K562 (cell line): ENCODE data around the gene CCNC. TPM values are rescaled to one million over a fixed set of nuclear protein-coding genes. Genes with fewer than 3 reads are reported as not detected.

Source experiments
- ARHGAP35 ChIP-seq: fragments of 450-650 bp; IDR thresholded peaks from 2 replicates; pipeline ENCODE4 v1.6.1; 2018; ENCODE audit not compliant: partially characterized antibody
- CHAMP1 ChIP-seq: fragments of 450-650 bp; IDR thresholded peaks from 2 replicates; pipeline ENCODE4 v1.6.1; 2016; ENCODE audit warnings: mild to moderate bottlenecking
- CSDE1 ChIP-seq, 2 experiments: fragments of 450-650 bp; IDR thresholded peaks; 2 replicates each; pipeline ENCODE4 v1.6.1; 2016; ENCODE audit warnings: mild to moderate bottlenecking in 1 of 2
- MAZ ChIP-seq, 2 experiments: fragments of 450-650 bp in 1 of 2; sonication (generic) in 1 of 2; formaldehyde crosslinking; IDR thresholded peaks in 1 of 2; conservative IDR thresholded peaks in 1 of 2; 2 replicates each; pipeline versions ENCODE4 v1.4.0 to v1.5.0; 2020; ENCODE audit warnings: mild to moderate bottlenecking in 1 of 2, missing genetic modification reagents in 1 of 2
- MCM5 ChIP-seq: fragments of 450-650 bp; IDR thresholded peaks from 2 replicates; pipeline ENCODE4 v1.6.1; 2016; ENCODE audit warnings: low read depth
- POLR2AphosphoS5 ChIP-seq: IDR thresholded peaks from 2 replicates; pipeline ENCODE4 v1.6.1; 2011; ENCODE audit warnings: mild to moderate bottlenecking, low read depth, low read length, moderate library complexity; ENCODE audit not compliant: control insufficient read depth, insufficient read depth
- RBM25 ChIP-seq: fragments of 200-400 bp; formaldehyde crosslinking; IDR thresholded peaks from 2 replicates; pipeline ENCODE4 v1.6.1; 2018; ENCODE audit warnings: low read length, low read depth, moderate library complexity; ENCODE audit not compliant: severe bottlenecking
- RERE ChIP-seq: sonication (generic); formaldehyde crosslinking; IDR thresholded peaks from 2 replicates; pipeline ENCODE4 v1.8.0; 2023; ENCODE audit warnings: missing genetic modification reagents, mild to moderate bottlenecking, borderline replicate concordance
- TFAP4 ChIP-seq: sonication (generic); formaldehyde crosslinking; IDR thresholded peaks from 2 replicates; pipeline ENCODE4 v1.8.0; 2022; ENCODE audit warnings: missing genetic modification reagents, mild to moderate bottlenecking, moderate library complexity, borderline replicate concordance
- THAP7 ChIP-seq: fragments of 250-450 bp; sonication (Bioruptor Pico); IDR thresholded peaks from 2 replicates; pipeline ENCODE4 v1.5.0; 2021
- THRA ChIP-seq: fragments of 450-650 bp; IDR thresholded peaks from 2 replicates; pipeline ENCODE4 v1.6.1; 2017; ENCODE audit warnings: mild to moderate bottlenecking, moderate library complexity
- ZFP1 ChIP-seq: fragments of 450-650 bp; formaldehyde crosslinking; IDR thresholded peaks from 2 replicates; pipeline ENCODE4 v1.4.0; 2020; ENCODE audit warnings: mild to moderate bottlenecking, mixed read lengths
- ZNF133 ChIP-seq: fragments of 250-450 bp; sonication (Bioruptor Pico); IDR thresholded peaks from 2 replicates; pipeline ENCODE4 v1.4.0; 2020; ENCODE audit warnings: mild to moderate bottlenecking
- ZNF3 ChIP-seq: fragments of 250-450 bp; sonication (Bioruptor Pico); IDR thresholded peaks from 2 replicates; pipeline ENCODE4 v1.5.0; 2021; ENCODE audit warnings: mild to moderate bottlenecking, moderate library complexity
- ZNF311 ChIP-seq: fragments of 250-450 bp; sonication (Bioruptor Pico); IDR thresholded peaks from 2 replicates; pipeline ENCODE4 v1.4.0; 2020; ENCODE audit warnings: mild to moderate bottlenecking, moderate library complexity
- ZNF668 ChIP-seq: fragments of 250-450 bp; sonication (Bioruptor Pico); IDR thresholded peaks from 2 replicates; pipeline ENCODE4 v1.8.0; 2022; ENCODE audit warnings: mild to moderate bottlenecking, inconsistent platforms
- polyA plus RNA-seq, 8 experiments: library from polyadenylated mRNA; depleted of rRNA in 4 of 8; stranded (reverse) in 5 of 8; unstranded in 3 of 8; fragments of >200 nt; fragmentation: Nextera tagmentation in 2 of 8; fragmentation: Illumina TruSeq in 1 of 8; extraction: Ambion mirVana in 2 of 8; extraction: Trizol in 1 of 8; gene quantifications; 2 replicates each; pipeline versions ENCODE4 v1.2.1 to v1.2.3, GENCODE V29; 2011 to 2014; ENCODE audit warnings: inconsistent platforms in 1 of 8, missing spikeins in 1 of 8
- total RNA-seq, 7 experiments: library from RNA; depleted of rRNA in 6 of 7; stranded (reverse); fragments of >200 nt in 6 of 7; fragmentation: Illumina TruSeq in 2 of 7; extraction: Trizol in 2 of 7; gene quantifications; 2 replicates each; pipeline versions ENCODE4 v1.2.1 to v1.2.3, GENCODE V29; 2011 to 2021; ENCODE audit warnings: low replicate concordance in 1 of 7

Gene CCNC
- total and polyA plus RNA-seq, 9 of the 15 experiments (the other 6 are each of a cell fraction or from before 2014, with no cell fraction given): 68.7 to 177 (median 99.6) TPM

- TF ChIP-seq POLR2AphosphoS5: peak; percentile 83
- peak; percentile 39; the same call in 1 of the 2 replicates for TF ChIP-seq CHAMP1
- no peak for TF ChIP-seq ZNF311 (CRISPR knock-in tag)
- TF ChIP-seq ZNF133: no peak
- TF ChIP-seq MCM5: no peak
- no peak for TF ChIP-seq RERE (CRISPR knock-in tag)
- TF ChIP-seq ZNF3: no peak
- no peak for TF ChIP-seq ARHGAP35
- TF ChIP-seq CSDE1 (IDR thresholded peaks at IDR 0.05): no peak
- peak in 1 of 2 experiments; percentile 58; a peak in 2 of 4 replicates for TF ChIP-seq MAZ (CRISPR knock-in tag; conservative IDR thresholded peaks at IDR 0.05 in 1 of 2, IDR thresholded peaks at IDR 0.05 in 1 of 2)
- no peak for TF ChIP-seq ZNF668
- TF ChIP-seq RBM25: no peak
- TF ChIP-seq THAP7 (CRISPR knock-in tag): no peak
- peak; percentile 72 for TF ChIP-seq TFAP4 (CRISPR knock-in tag)
- no peak for TF ChIP-seq THRA
- no peak for TF ChIP-seq ZFP1 (CRISPR knock-in tag)
Measured at GRCh38 chr6:99520855-99521632, 47.4 kb downstream of the CCNC start (continued).
